Prostate gland (tissue), 2 donors: ENCODE measurements around the gene RNASET2. TPM values are rescaled to one million over a fixed set of nuclear protein-coding genes. Genes with fewer than 3 reads are reported as not detected.

Source experiments
- DNase-seq: peaks from one replicate; pipeline ENCODE4 v3.0.0-alpha.2; 2019; ENCODE audit warnings: low spot score
- H3K27ac ChIP-seq, 2 donors: fragments of 200-600 bp; sonication (generic); 2 replicates each; pipeline ENCODE4 v1.5.1; 2017 to 2019
- H3K27me3 ChIP-seq: fragments of 200-600 bp; sonication (generic); replicated peaks from 2 replicates; pipeline ENCODE4 v1.5.1; 2019; ENCODE audit not compliant: insufficient read depth
- H3K36me3 ChIP-seq, 2 donors: fragments of 200-600 bp; sonication (generic); 1 replicate in 1 of 2; 2 replicates in 1 of 2; pipeline versions ENCODE4 v1.5.1 to v1.8.1; 2017 to 2019
- H3K4me1 ChIP-seq: fragments of 200-600 bp; sonication (generic); replicated peaks from 2 replicates; pipeline ENCODE4 v1.5.1; 2019
- H3K4me3 ChIP-seq, 2 donors: fragments of 200-600 bp; sonication (generic); 2 replicates each; pipeline ENCODE4 v1.5.1; 2017 to 2019
- H3K9me3 ChIP-seq: fragments of 200-600 bp; sonication (generic); 2 replicates; pipeline ENCODE4 v1.5.1; 2017
- CTCF ChIP-seq, 4 experiments: fragments of 200-600 bp in 2 of 4; fragments of 450-650 bp in 2 of 4; sonication (generic) in 2 of 4; IDR thresholded peaks; 1 replicate in 3 of 4; 2 replicates in 1 of 4; pipeline ENCODE4 v1.5.1; 2016 to 2019; ENCODE audit warnings: antibody characterized with exemption in 4 of 4, mild to moderate bottlenecking in 2 of 4, moderate library complexity in 2 of 4
- POLR2A ChIP-seq: fragments of 450-650 bp; IDR thresholded peaks from one replicate; pipeline ENCODE4 v1.6.1; 2016; ENCODE audit warnings: antibody characterized with exemption, mild to moderate bottlenecking
- POLR2AphosphoS5 ChIP-seq: sonication (generic); formaldehyde crosslinking; IDR thresholded peaks from one replicate; pipeline ENCODE4 v1.6.1; 2017; ENCODE audit warnings: antibody characterized with exemption
- WGBS: methylation state at CpG from one replicate; pipeline ENCODE4 v1.1.5; 2018; 5-methylcytosine and 5-hydroxymethylcytosine counted together
- intact Hi-C: fragments of 100-400 bp; cut with DNase I; formaldehyde crosslinking; loops from one replicate; pipeline ENCODE4 v1.14.2; 2022
- total RNA-seq, 2 donors: library from RNA; depleted of rRNA; stranded (reverse); fragments of >200 nt; gene quantifications; one replicate each; pipeline ENCODE4 v1.1.0, GENCODE V29; 2016

RNASET2 gene
- total RNA-seq, 2 donors from 2014 or later: 81.3 to 180 TPM

DNA sequence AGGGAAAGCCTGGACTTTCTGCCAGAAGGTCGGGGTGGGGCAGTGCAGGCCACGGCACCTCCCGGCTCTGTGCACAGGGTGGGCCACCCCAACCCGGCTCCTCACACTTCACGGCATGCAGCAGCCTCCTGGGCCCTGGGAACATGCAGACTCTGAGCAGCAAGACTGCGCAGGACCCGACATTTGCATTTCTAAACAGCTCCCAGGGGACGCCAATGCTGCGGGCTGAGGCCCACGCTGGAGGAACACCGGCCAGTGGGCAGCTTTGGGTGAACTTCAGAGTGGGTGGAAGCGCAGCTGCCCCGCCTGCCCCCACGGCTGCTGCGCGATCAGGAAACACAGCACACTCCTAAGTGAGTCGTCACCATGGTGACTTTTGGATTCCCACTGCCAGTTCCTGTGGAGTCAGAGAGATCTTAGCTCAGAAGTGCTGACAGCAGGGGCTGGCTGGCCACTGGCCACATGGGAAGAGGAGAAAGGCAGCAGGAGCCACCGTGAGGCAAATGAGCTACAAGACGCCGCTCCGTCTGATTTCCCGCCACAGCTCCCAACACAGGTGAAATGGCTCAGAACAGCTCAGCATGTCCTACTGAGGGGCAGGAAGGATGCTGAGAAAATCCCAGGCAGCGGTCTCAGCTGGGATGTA, 52.1 kb downstream of the RNASET2 start:
- no peaks in the 10 kb centered on the region for H3K9me3 ChIP-seq
- no peak for DNase-seq
- no peaks in the 10 kb centered on the region for H3K27me3 ChIP-seq
- intact Hi-C loops: no loop called here
- no peak for TF ChIP-seq POLR2AphosphoS5
- no peak for TF ChIP-seq CTCF (IDR thresholded peaks at IDR 0.05)
- TF ChIP-seq POLR2A: no peak
- no peaks in the 10 kb centered on the region for H3K4me1 ChIP-seq
- no peak overlapping the region for H3K4me3 ChIP-seq
- H3K36me3 ChIP-seq: no peaks in the 10 kb centered on the region
- no peak overlapping the region for H3K27ac ChIP-seq
- whole genome bisulfite sequencing: 66% methylated on average over 18 of the region's 23 CpGs

- H3K4me3 ChIP-seq: no peak overlapping the region
- intact Hi-C loops: no loop called here
- DNase-seq: no peak
- no peak overlapping the region for H3K27ac ChIP-seq
- H3K36me3 ChIP-seq: no peaks in the 10 kb centered on the region
- H3K4me1 ChIP-seq: no peaks in the 10 kb centered on the region
- H3K9me3 ChIP-seq: no peaks in the 10 kb centered on the region
- no peak for TF ChIP-seq POLR2A
- no peak for TF ChIP-seq CTCF (IDR thresholded peaks at IDR 0.05)
- no peak for TF ChIP-seq POLR2AphosphoS5
- no peaks in the 10 kb centered on the region for H3K27me3 ChIP-seq
- 86% methylated on average over 13 of the region's 13 CpGs for WGBS
These were observed 52.9 kb downstream of the RNASET2 start for GRCh38 chr6:166903500-166903899.

DNA sequence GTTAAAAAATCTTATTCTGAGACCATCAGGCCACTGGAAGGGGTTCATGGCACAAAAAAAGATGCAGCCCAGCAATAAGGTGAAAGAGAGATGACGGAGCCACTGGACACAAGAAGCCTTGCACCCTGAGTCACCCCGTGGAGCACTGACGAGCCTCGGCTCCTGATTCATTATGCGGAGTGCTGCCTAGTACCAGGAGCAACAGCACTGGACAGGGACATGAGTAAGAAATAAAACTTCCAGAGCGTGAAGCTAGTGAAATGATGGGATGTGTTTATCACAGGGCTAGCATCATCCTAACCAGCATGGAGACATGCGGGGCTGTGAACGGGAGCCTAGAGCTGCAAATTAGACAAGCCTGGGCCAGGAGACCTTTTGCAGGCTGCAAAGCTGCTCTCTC, 53.3 kb downstream of the RNASET2 start:
- no peaks in the 10 kb centered on the region for H3K4me1 ChIP-seq
- no peak for TF ChIP-seq POLR2AphosphoS5
- no peak for TF ChIP-seq POLR2A
- TF ChIP-seq CTCF (IDR thresholded peaks at IDR 0.05): no peak
- DNase-seq: no peak
- no peaks in the 10 kb centered on the region for H3K27me3 ChIP-seq
- no peak overlapping the region for H3K4me3 ChIP-seq
- intact Hi-C loops: no loop called here
- no peaks in the 10 kb centered on the region for H3K9me3 ChIP-seq
- WGBS: 98% methylated on average over 8 of the region's 8 CpGs
- H3K36me3 ChIP-seq: no peaks in the 10 kb centered on the region
- H3K27ac ChIP-seq: no peak overlapping the region

- intact Hi-C loops: no loop called here
- Histone ChIP-seq H3K9me3 (no peaks in the 10 kb centered on the region), H3K4me3 (no peak overlapping the region), H3K4me1 (no peaks in the 10 kb centered on the region), H3K36me3 (no peaks in the 10 kb centered on the region), H3K27ac (no peak overlapping the region), H3K27me3 (no peaks in the 10 kb centered on the region)
- no peak for DNase-seq
- WGBS: 92% methylated on average over 33 of the region's 33 CpGs
- TF ChIP-seq CTCF (IDR thresholded peaks at IDR 0.05) (no peak), POLR2AphosphoS5 (no peak), POLR2A (no peak)
These were observed 54.1 kb downstream of the RNASET2 start for GRCh38 chr6:166902211-166902755.

- no peaks in the 10 kb centered on the region for H3K9me3 ChIP-seq
- TF ChIP-seq POLR2A (no peak), POLR2AphosphoS5 (no peak), CTCF (IDR thresholded peaks at IDR 0.05) (no peak)
- DNase-seq: no peak
- H3K4me3 ChIP-seq: no peak overlapping the region
- no peaks in the 10 kb centered on the region for H3K27me3 ChIP-seq
- WGBS: 95% methylated on average over 45 of the region's 45 CpGs
- no peak overlapping the region for H3K27ac ChIP-seq
- intact Hi-C loops: no loop called here
- no peaks in the 10 kb centered on the region for H3K36me3 ChIP-seq
- H3K4me1 ChIP-seq: no peaks in the 10 kb centered on the region
These were observed 54.7 kb downstream of the RNASET2 start for GRCh38 chr6:166901626-166902025.
